SJCRH30 (cell line): ENCODE measurements around the gene KCNJ6. TPM values are rescaled to one million over a fixed set of nuclear protein-coding genes. Genes with fewer than 3 reads are reported as not detected.
"Not testable (repeated sequence)": the region's sequence is repeated elsewhere in the genome, so short reads cannot be mapped to it uniquely, and the experiment has no call there.

Experiments used
- DNase-seq, 2 experiments: peaks; one replicate each; pipeline ENCODE4 v3.0.0-alpha.2; 2015 to 2020
- H3K27ac ChIP-seq: fragments of 250-450 bp; sonication (Bioruptor Pico); 2 replicates; pipeline ENCODE4 v1.5.1; 2020; ENCODE audit warnings: mild to moderate bottlenecking, moderate library complexity
- H3K27me3 ChIP-seq: fragments of 250-450 bp; sonication (Bioruptor Pico); 2 replicates; pipeline ENCODE4 v1.5.1; 2020; ENCODE audit warnings: mild to moderate bottlenecking, moderate library complexity
- H3K36me3 ChIP-seq: fragments of 250-450 bp; sonication (Bioruptor Pico); 2 replicates; pipeline ENCODE4 v1.5.1; 2020; ENCODE audit warnings: mild to moderate bottlenecking, moderate library complexity
- H3K4me1 ChIP-seq: fragments of 250-450 bp; sonication (Bioruptor Pico); 2 replicates; pipeline ENCODE4 v1.5.1; 2020; ENCODE audit warnings: mild to moderate bottlenecking, moderate library complexity
- H3K4me3 ChIP-seq: fragments of 250-450 bp; sonication (Bioruptor Pico); 2 replicates; pipeline ENCODE4 v1.5.1; 2020; ENCODE audit warnings: mild to moderate bottlenecking, moderate library complexity
- H3K9me3 ChIP-seq: fragments of 250-450 bp; sonication (Bioruptor Pico); replicated peaks from 2 replicates; pipeline ENCODE4 v1.5.1; 2020; ENCODE audit warnings: mild to moderate bottlenecking, moderate library complexity
- total RNA-seq: library from RNA; depleted of rRNA; stranded (reverse); fragments of >200 nt; shearing (Covaris generic); gene quantifications from 2 replicates; pipeline ENCODE4 v1.2.3, GENCODE V29; 2014

KCNJ6 gene
- total RNA-seq, 1 experiment from 2014 or later, result not detected

DNA sequence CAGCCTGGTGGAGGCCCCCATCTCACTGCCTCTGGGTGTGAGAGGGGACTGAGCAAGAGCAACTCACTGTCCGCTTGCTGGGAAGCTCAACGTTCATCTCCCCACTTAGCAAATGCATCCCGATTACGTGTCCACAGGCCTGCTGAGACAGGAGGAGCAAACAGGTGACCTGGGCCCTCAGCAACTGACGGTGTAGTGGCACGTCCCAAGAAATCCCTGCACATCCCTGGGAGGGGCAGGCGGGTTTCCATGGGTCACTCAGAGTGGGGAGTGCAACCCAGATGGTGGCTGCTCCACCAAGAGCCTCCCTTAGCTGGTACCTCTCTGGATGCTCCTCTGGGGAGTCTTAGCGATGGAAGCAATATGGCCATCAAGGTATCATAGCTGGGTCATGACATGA, 320.3 kb downstream of the KCNJ6 start:
- Histone ChIP-seq H3K4me1 (no peaks in the 10 kb centered on the region), H3K9me3 (no peaks in the 10 kb centered on the region), H3K27me3 (no peaks in the 10 kb centered on the region), H3K4me3 (no peak overlapping the region), H3K36me3 (no peaks in the 10 kb centered on the region), H3K27ac (no peak overlapping the region)
- DNase-seq, result no peak

GRCh38 chr21:37594472-37594951, 321.7 kb downstream of the KCNJ6 start:
- Histone ChIP-seq H3K27me3 (no peaks in the 10 kb centered on the region), H3K4me1 (no peaks in the 10 kb centered on the region), H3K36me3 (no peaks in the 10 kb centered on the region), H3K4me3 (no peak overlapping the region), H3K9me3 (no peaks in the 10 kb centered on the region), H3K27ac (no peak overlapping the region)
- no peak for DNase-seq

DNA sequence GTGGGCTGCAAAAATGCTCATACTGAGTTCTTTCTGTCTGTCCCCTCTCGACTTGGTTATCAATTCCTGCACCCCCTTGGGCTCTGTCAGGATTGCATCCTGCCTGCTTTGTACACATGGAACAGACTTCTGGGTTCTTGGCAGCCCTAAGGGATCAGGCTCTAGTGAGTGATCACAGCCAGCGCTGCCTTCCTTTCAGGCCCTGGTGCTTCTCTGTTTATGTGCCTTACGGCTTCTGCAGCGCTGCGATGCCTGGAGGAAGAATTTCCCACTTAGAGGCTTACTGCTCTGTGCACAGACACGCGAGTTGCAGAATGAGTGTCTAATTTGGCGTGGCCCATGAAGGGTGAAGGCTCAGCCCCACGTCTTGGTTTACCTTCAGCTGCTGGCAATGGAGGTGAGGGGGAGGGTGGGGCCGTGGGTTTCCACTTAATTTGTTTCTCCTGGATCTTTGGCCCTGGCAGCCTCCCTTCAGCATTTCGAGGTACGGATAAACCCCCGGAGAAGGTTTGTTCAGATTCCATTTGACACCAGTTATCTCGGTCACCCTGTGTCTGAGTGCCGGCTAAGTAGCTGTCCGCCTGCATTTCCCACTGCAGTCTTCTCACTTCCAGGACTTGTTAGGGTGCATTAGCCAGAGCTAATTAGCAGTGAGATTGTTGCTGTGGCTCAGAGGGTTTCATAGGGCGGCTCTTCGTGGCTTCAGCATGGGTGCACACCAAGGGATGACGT, 322.4 kb downstream of the KCNJ6 start:
- Histone ChIP-seq H3K4me3 (no peak overlapping the region), H3K4me1 (no peaks in the 10 kb centered on the region), H3K36me3 (no peaks in the 10 kb centered on the region), H3K27ac (no peak overlapping the region), H3K27me3 (no peaks in the 10 kb centered on the region), H3K9me3 (no peaks in the 10 kb centered on the region)
- DNase-seq, result no peak

DNA sequence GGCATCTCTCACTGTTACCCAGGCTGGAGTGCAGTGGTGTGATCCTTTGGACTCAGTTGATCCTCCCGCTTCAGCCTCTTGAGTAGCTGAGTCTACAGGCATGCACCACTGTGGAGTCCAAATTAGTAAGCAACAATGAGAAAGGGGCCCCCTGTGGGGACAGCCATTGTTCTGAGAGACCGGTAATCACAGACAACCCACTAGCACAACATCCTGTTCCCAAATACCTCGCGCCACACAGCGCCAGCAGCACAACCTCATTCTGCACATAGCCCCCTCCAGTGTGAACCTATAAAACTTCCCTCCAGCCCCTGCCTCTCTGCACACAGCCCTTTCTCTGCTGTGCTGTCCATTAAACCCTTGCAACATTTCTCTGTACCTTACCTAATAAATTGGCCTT, 323.2 kb downstream of the KCNJ6 start:
- Histone ChIP-seq H3K4me3 (no peak overlapping the region), H3K9me3 (no peaks in the 10 kb centered on the region), H3K27me3 (no peaks in the 10 kb centered on the region), H3K4me1 (no peaks in the 10 kb centered on the region), H3K36me3 (no peaks in the 10 kb centered on the region), H3K27ac (no peak overlapping the region)
- DNase-seq, result no peak

DNA sequence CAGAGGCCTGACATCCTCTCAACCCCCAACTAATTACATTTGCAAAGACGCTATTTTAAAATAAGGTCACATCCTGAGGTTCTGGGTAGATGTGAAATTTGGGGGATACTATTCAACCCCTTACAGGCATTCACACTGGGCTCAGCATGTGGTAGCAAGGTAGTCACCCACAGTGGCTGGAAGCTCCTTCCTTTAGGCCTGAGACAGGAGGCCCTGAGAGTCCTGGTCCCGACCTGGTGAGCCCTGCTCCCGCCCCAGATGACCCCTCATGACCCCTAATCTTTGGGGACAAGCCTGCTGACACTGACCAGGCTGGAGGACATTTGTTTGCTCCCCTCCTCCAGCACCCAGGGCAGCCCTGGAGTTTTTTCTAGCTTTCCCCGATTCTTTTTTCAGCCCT, 323.8 kb downstream of the KCNJ6 start:
- H3K4me3 ChIP-seq, result no peak overlapping the region
- H3K27me3 ChIP-seq, result no peaks in the 10 kb centered on the region
- H3K36me3 ChIP-seq, result no peaks in the 10 kb centered on the region
- no peaks in the 10 kb centered on the region for H3K9me3 ChIP-seq
- H3K4me1 ChIP-seq, result no peaks in the 10 kb centered on the region
- DNase-seq, result no peak
- no peak overlapping the region for H3K27ac ChIP-seq

DNA sequence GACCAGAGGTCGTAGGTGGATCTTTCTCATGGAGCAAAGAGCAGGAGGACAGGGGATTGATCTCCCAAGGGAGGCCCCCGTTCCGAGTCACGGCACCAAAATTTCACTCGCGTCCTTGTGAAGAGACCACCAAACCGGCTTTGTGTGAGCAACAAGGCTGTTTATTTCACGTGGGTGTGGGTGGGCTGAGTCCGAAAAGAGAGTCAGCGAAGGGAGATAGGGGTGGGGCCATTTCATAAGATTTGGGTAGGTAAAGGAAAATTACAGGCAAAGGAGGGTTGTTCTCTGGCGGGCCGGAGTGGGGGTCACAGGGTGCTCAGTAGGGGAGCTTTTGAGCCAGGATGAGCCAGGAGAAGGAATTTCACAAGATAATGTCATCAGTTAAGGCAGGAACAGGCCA, 324.3 kb downstream of the KCNJ6 start:
- H3K9me3 ChIP-seq, H3K4me3 ChIP-seq, H3K27ac ChIP-seq, H3K36me3 ChIP-seq, H3K27me3 ChIP-seq, H3K4me1 ChIP-seq, DNase-seq: not testable (repeated sequence)

- H3K27ac ChIP-seq, DNase-seq, H3K9me3 ChIP-seq, H3K27me3 ChIP-seq, H3K36me3 ChIP-seq, H3K4me3 ChIP-seq, H3K4me1 ChIP-seq: not testable (repeated sequence)
Measured at GRCh38 chr21:37590836-37591235, 325.4 kb downstream of the KCNJ6 start.

DNA sequence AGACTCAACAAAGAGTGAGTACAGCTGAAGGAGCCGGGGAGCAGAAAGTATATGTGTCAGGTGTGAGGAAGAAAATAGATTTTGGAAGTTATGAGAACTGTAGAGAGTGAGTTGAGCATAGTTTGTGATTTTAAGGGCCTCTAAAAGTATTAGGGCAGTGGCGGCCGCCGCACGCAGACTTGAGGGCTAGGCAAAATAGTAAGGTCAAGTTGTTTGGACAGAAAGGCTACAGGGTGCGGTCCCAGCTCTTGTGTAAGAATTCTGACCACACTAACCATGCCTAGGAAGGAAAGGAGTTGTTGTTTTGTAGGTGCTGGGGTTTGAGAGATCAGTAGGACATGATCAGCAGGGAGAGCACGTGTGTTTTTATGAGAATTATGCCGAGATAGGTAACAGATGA, 327.6 kb downstream of the KCNJ6 start:
- not testable (repeated sequence) for H3K27me3 ChIP-seq, H3K4me1 ChIP-seq, H3K9me3 ChIP-seq, H3K4me3 ChIP-seq, H3K36me3 ChIP-seq, H3K27ac ChIP-seq, DNase-seq

DNA sequence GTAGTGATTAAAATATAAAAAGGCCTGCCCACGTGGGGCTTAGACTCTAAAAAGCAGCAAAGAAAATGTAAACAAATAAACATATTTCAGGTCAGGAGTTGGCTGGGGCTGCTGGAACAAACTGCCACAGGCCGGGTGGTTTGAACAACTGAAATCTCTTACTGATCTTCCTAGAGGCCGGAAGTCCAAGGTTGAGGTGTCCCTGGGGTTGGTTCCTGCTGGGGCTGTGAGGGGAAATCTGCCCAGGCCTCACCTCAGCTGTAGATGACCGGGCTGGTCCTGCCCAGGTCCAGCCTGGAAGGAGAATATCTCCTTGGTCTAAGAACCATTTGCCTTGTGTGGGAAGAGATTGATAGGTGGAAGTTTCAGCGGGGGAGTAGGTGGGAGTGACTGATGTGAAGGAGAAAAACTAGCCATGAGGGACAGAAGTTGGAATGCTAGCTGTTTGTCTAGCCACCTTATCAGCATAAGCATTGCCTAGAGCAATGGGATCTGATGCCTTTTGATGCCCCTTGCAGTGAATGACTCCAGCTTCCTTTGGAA, 328.6 kb downstream of the KCNJ6 start:
- Histone ChIP-seq H3K4me3 (no peak overlapping the region), H3K9me3 (no peaks in the 10 kb centered on the region), H3K36me3 (no peaks in the 10 kb centered on the region), H3K27ac (no peak overlapping the region), H3K4me1 (no peaks in the 10 kb centered on the region), H3K27me3 (no peaks in the 10 kb centered on the region)
- no peak for DNase-seq

- Histone ChIP-seq H3K4me3 (no peak overlapping the region), H3K27me3 (no peaks in the 10 kb centered on the region), H3K4me1 (peaks cover under 1% of the 10 kb centered on the region; the same call in 1 of the 2 replicates), H3K9me3 (no peaks in the 10 kb centered on the region), H3K27ac (no peak overlapping the region), H3K36me3 (no peaks in the 10 kb centered on the region)
- DNase-seq, result no peak
Measured at GRCh38 chr21:37587203-37587602, 329.1 kb downstream of the KCNJ6 start.

- H3K27me3 ChIP-seq, result no peaks in the 10 kb centered on the region
- H3K4me1 ChIP-seq, result peaks cover 21% of the 10 kb centered on the region
- H3K36me3 ChIP-seq, result no peaks in the 10 kb centered on the region
- peak; percentile 50 to 73 for DNase-seq
- H3K27ac ChIP-seq, result no peak overlapping the region
- H3K4me3 ChIP-seq, result no peak overlapping the region
- peaks cover 17% of the 10 kb centered on the region for H3K9me3 ChIP-seq
Measured at GRCh38 chr21:37582590-37582989, 333.7 kb downstream of the KCNJ6 start.

- Histone ChIP-seq H3K4me3 (no peak overlapping the region), H3K9me3 (peaks cover 21% of the 10 kb centered on the region), H3K27ac (peak overlapping the region; percentile 39), H3K27me3 (no peaks in the 10 kb centered on the region), H3K4me1 (peaks cover 25% of the 10 kb centered on the region), H3K36me3 (no peaks in the 10 kb centered on the region)
- DNase-seq, result peak; percentile 85 to 91
Measured at GRCh38 chr21:37580666-37581065, 335.6 kb downstream of the KCNJ6 start.

- Histone ChIP-seq H3K36me3 (no peaks in the 10 kb centered on the region), H3K4me1 (peaks cover 27% of the 10 kb centered on the region), H3K27ac (no peak overlapping the region), H3K27me3 (no peaks in the 10 kb centered on the region), H3K4me3 (no peak overlapping the region), H3K9me3 (peaks cover 21% of the 10 kb centered on the region)
- DNase-seq, result no peak
Measured at GRCh38 chr21:37579356-37579755, 336.9 kb downstream of the KCNJ6 start.

DNA sequence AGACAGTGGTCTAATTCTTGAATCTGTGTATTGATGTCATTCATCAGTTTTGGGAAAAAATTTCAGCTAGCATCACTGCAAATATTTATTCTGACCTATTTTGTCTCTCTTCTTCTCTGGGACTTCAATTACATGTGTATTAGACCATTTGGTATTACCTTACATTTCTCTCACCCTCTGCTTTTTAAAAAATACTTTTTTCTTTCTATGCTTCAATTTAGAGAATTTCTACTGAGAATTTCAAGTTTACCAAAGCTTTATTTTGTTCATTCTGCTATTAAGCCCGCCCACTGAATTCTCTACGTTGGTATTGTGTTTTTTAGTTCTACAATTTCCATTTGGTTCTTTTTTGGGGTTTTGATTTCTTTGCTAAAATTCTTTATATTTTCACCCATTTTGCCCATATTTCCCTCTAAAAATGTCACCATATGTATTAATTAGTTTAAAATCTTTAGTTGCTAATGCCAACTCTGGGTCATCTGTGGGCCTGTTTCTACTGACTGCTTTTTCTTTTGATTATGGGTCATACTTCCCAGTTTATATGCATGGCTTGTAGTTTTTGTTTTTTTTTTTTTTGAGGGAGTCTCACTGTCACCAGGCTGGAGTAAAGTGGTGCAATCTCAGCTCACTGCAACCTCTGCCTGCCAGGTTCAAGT, 337.7 kb downstream of the KCNJ6 start:
- no peaks in the 10 kb centered on the region for H3K27me3 ChIP-seq

GRCh38 chr21:37576929-37577328, 339.3 kb downstream of the KCNJ6 start:
- H3K27me3 ChIP-seq, DNase-seq, H3K27ac ChIP-seq, H3K4me3 ChIP-seq, H3K36me3 ChIP-seq: not testable (repeated sequence)
- peaks cover 21% of the 10 kb centered on the region for H3K9me3 ChIP-seq
- peaks cover 24% of the 10 kb centered on the region for H3K4me1 ChIP-seq

More for the DNA sequence above, 337.7 kb downstream of the KCNJ6 start:
- Histone ChIP-seq H3K4me1 (peaks cover 27% of the 10 kb centered on the region), H3K4me3 (no peak overlapping the region), H3K36me3 (no peaks in the 10 kb centered on the region), H3K9me3 (peaks cover 21% of the 10 kb centered on the region), H3K27ac (no peak overlapping the region)
- no peak for DNase-seq
